Mesendoderm (in vitro differentiated cells): ENCODE results near the gene C19orf67.
A peak's percentile ranks its signal among the peaks of the same experiment; 100 is the strongest.

Experiments used
- DNase-seq: peaks from one replicate; pipeline ENCODE4 v3.0.0; 2013
- H2AK5ac ChIP-seq: 2 replicates; pipeline ENCODE4 v1.6.1; 2013; ENCODE audit warnings: low read length, inconsistent platforms
- H2BK120ac ChIP-seq: 2 replicates; pipeline ENCODE4 v1.6.1; 2013; ENCODE audit warnings: low read depth, mild to moderate bottlenecking, low read length, moderate library complexity, mixed read lengths
- H2BK15ac ChIP-seq: replicated peaks from 2 replicates; pipeline ENCODE4 v1.6.1; 2013; ENCODE audit warnings: low read depth, mild to moderate bottlenecking, moderate library complexity
- H2BK5ac ChIP-seq: 2 replicates; pipeline ENCODE4 v1.6.1; 2013; ENCODE audit warnings: low read length, inconsistent platforms
- H3K18ac ChIP-seq: 2 replicates; pipeline ENCODE4 v1.6.1; 2013; ENCODE audit warnings: mild to moderate bottlenecking, low read length, mixed read lengths
- H3K23ac ChIP-seq: one replicate; pipeline ENCODE4 v1.6.1; 2013; ENCODE audit warnings: low read length
- H3K27ac ChIP-seq: 2 replicates; pipeline ENCODE4 v1.5.1; 2013; ENCODE audit warnings: low read depth, mild to moderate bottlenecking, inconsistent platforms, low read length, moderate library complexity
- H3K27me3 ChIP-seq: 2 replicates; pipeline ENCODE4 v1.6.1; 2013; ENCODE audit warnings: low read length, control low read depth, mild to moderate bottlenecking, inconsistent platforms; ENCODE audit not compliant: insufficient read depth, poor library complexity
- H3K36me3 ChIP-seq: 2 replicates; pipeline ENCODE4 v1.6.1; 2013; ENCODE audit warnings: low read length, inconsistent platforms; ENCODE audit not compliant: control insufficient read depth, insufficient read depth
- H3K4ac ChIP-seq: one replicate; pipeline ENCODE4 v1.6.1; 2013; ENCODE audit warnings: low read depth, mild to moderate bottlenecking, low read length, moderate library complexity
- H3K4me1 ChIP-seq: 2 replicates; pipeline ENCODE4 v1.6.1; 2013; ENCODE audit warnings: low read depth, low read length, inconsistent platforms; ENCODE audit not compliant: control insufficient read depth
- H3K4me2 ChIP-seq: 2 replicates; pipeline ENCODE4 v1.6.1; 2013; ENCODE audit warnings: low read length
- H3K4me3 ChIP-seq: 2 replicates; pipeline ENCODE4 v1.5.1; 2013; ENCODE audit warnings: mild to moderate bottlenecking, low read length
- H3K56ac ChIP-seq: one replicate; pipeline ENCODE4 v1.6.1; 2013; ENCODE audit warnings: low read length
- H3K79me1 ChIP-seq: 2 replicates; pipeline ENCODE4 v1.6.1; 2013; ENCODE audit warnings: low read length, inconsistent platforms
- H3K79me2 ChIP-seq: 2 replicates; pipeline ENCODE4 v1.6.1; 2013; ENCODE audit warnings: mild to moderate bottlenecking, low read length; ENCODE audit not compliant: control insufficient read depth, insufficient read depth
- H3K9ac ChIP-seq: 2 replicates; pipeline ENCODE4 v1.6.1; 2013; ENCODE audit warnings: low read length, inconsistent platforms
- H4K5ac ChIP-seq: one replicate; pipeline ENCODE4 v1.6.1; 2013; ENCODE audit warnings: low read length
- H4K8ac ChIP-seq: one replicate; pipeline ENCODE4 v1.6.1; 2013; ENCODE audit warnings: low read depth, mild to moderate bottlenecking, control low read depth, low read length, moderate library complexity
- WGBS: extraction: QIAGEN DNeasy Blood & Tissue Kit; methylation state at CpG from one replicate; pipeline ENCODE4 v1.1.7; 2013; ENCODE audit warnings: low lambda C conversion rate, missing lambda C conversion rate; ENCODE audit not compliant: insufficient coverage; ENCODE audit errors: extremely low coverage; 5-methylcytosine and 5-hydroxymethylcytosine counted together

C19orf67 gene

GRCh38 chr19:14091081-14091812, 5.7 kb upstream of the C19orf67 start:
- no peak overlapping the region for H2AK5ac ChIP-seq
- peaks cover 8% of the 10 kb centered on the region for H3K79me1 ChIP-seq
- H3K79me2 ChIP-seq, result peaks cover 6% of the 10 kb centered on the region
- peak overlapping the region; percentile 90 for H3K56ac ChIP-seq
- peak overlapping the region; percentile 99 for H3K4me2 ChIP-seq
- H2BK120ac ChIP-seq, result peak overlapping the region; percentile 65
- no peak overlapping the region for H3K23ac ChIP-seq
- H3K36me3 ChIP-seq, result peaks cover 5% of the 10 kb centered on the region
- peak overlapping the region; percentile 72 for H3K4ac ChIP-seq
- H3K27ac ChIP-seq, result peak overlapping the region; percentile 86
- H4K5ac ChIP-seq, result no peak overlapping the region
- H3K18ac ChIP-seq, result peak overlapping the region; percentile 93
- H4K8ac ChIP-seq, result peak overlapping the region; percentile 87
- peak overlapping the region; percentile 88 for H3K9ac ChIP-seq
- WGBS, result no CpG with 5 or more reads among the region's 72 CpGs
- peaks cover 2% of the 10 kb centered on the region for H3K4me1 ChIP-seq
- H3K4me3 ChIP-seq, result peak overlapping the region; percentile 72
- H3K27me3 ChIP-seq, result no peaks in the 10 kb centered on the region
- no peak overlapping the region for H2BK5ac ChIP-seq
- H2BK15ac ChIP-seq, result no peak overlapping the region
- DNase-seq, result peak; percentile 78

DNA sequence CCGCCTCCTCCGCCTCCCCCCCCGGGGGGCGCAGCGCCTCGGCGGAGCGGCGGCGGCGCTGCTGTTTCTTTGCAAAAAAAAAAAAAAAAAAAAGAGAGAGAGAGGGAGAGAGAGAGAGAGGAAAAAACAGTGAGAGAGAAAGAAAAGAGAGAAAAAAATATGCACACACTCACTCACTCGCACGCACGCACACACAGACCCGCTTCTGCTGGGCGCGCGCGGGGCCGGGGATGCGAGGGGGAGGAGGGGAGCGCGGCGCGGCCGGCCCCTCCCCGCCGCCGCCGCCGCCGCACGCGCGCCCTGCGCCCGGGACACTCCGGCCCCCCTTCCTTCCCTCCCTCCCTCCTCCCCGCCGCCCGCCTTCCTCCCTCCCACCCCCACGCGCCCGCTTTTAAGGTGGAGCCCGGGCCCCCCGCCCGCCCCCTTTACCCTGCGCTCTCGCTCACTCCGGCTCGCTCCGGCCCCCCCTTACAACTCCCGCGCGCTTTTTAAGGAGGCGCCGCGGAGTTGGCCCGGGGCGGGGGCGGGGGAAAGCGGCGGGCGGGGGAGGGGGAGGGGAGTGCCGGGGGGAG, 5.0 kb upstream of the C19orf67 start, which contains the start of gene SAMD1:
SAMD1 (minus strand) TSS at position 243 of the 572 bp plus-strand sequence.
- peak within 1 kb of the TSS; percentile 99 for H3K4me2 ChIP-seq
- H3K56ac ChIP-seq, result peak within 1 kb of the TSS; percentile 96
- peak within 1 kb of the TSS; percentile 87 for H4K8ac ChIP-seq
- peak within 1 kb of the TSS; percentile 88 for H3K9ac ChIP-seq
- H3K27me3 ChIP-seq, result no peaks in the 10 kb centered on the region
- H2AK5ac ChIP-seq, result no peak within 1 kb of the TSS
- H3K36me3 ChIP-seq, result peaks cover 5% of the 10 kb centered on the region
- H3K23ac ChIP-seq, result peak within 1 kb of the TSS; percentile 89
- peaks cover 8% of the 10 kb centered on the region for H3K79me1 ChIP-seq
- H2BK120ac ChIP-seq, result peak within 1 kb of the TSS; percentile 65
- no peak within 1 kb of the TSS for H4K5ac ChIP-seq
- H3K4ac ChIP-seq, result peak within 1 kb of the TSS; percentile 90
- no peak within 1 kb of the TSS for H2BK5ac ChIP-seq
- H3K4me1 ChIP-seq, result peaks cover 2% of the 10 kb centered on the region
- H3K79me2 ChIP-seq, result peaks cover 6% of the 10 kb centered on the region
- H3K27ac ChIP-seq, result peak within 1 kb of the TSS; percentile 86
- no CpG with 5 or more reads among the region's 65 CpGs for WGBS
- H2BK15ac ChIP-seq, result no peak within 1 kb of the TSS
- peak within 1 kb of the TSS; percentile 76 for H3K4me3 ChIP-seq
- H3K18ac ChIP-seq, result peak within 1 kb of the TSS; percentile 93
- DNase-seq, result peak; percentile 92

DNA sequence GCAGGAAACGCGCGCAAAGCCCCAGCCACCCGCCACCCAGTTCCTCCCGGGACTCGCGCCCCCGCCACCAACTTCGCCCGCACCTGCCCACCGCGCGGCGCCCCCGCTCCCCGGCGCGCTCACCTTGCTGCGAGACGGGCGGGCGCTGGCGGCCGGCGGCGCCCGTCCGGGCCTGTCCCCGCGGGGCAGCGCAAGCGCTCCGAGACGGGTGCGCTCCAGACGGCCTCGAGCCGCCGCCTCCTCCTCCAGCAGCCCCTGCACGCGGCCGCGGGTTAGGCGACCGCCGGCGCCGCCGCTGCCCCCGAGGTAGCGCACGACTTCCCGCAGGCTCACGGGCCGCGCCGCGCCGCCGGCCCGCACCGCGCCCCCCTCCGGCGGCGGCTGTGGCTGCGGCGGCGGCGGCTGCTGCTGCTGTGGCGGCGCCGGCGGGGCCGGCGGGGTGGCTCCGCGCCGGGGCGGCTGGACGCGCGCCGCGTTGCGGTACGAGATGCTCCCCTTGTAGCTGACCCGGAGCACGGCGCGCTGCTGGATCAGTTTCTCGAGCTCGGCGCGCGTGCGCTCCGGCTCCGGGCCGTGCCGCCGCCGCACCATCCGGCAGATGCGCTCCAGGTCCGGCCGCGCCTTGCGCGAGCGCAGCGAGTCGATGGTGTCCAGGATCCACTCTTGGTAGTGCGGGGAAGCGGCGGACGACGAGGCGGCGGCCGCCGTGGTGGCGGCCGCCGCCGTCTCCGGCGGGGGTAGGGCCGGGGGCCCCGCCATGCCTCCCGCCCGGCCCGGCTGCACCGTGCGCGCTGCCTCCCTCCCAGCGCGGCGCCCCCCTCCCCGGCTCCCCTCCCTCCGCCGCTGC, 4.3 kb upstream of the C19orf67 start:
- H3K79me1 ChIP-seq, result peaks cover 8% of the 10 kb centered on the region
- H2BK15ac ChIP-seq, result no peak overlapping the region
- no peak overlapping the region for H4K8ac ChIP-seq
- WGBS, result no CpG with 5 or more reads among the region's 142 CpGs
- no peak overlapping the region for H4K5ac ChIP-seq
- no peaks in the 10 kb centered on the region for H3K27me3 ChIP-seq
- no peak overlapping the region for H2AK5ac ChIP-seq
- H2BK5ac ChIP-seq, result no peak overlapping the region
- H3K79me2 ChIP-seq, result peaks cover 6% of the 10 kb centered on the region
- H2BK120ac ChIP-seq, result no peak overlapping the region
- peak overlapping the region; percentile 79 for H3K27ac ChIP-seq
- peak overlapping the region; percentile 76 for H3K4me3 ChIP-seq
- DNase-seq, result peak; percentile 63
- peak overlapping the region; percentile 88 for H3K9ac ChIP-seq
- H3K4me2 ChIP-seq, result peak overlapping the region; percentile 88
- H3K4me1 ChIP-seq, result peaks cover 2% of the 10 kb centered on the region
- peak overlapping the region; percentile 96 for H3K56ac ChIP-seq
- H3K18ac ChIP-seq, result peak overlapping the region; percentile 89
- H3K4ac ChIP-seq, result peak overlapping the region; percentile 90
- H3K23ac ChIP-seq, result peak overlapping the region; percentile 89
- H3K36me3 ChIP-seq, result peaks cover 5% of the 10 kb centered on the region

- Histone ChIP-seq H2BK15ac (no peak overlapping the region), H3K4me2 (peak overlapping the region; percentile 88), H3K27me3 (no peaks in the 10 kb centered on the region), H3K56ac (peak overlapping the region; percentile 96), H3K23ac (no peak overlapping the region), H3K18ac (no peak overlapping the region), H3K79me2 (peaks cover 6% of the 10 kb centered on the region), H2BK5ac (no peak overlapping the region), H2AK5ac (no peak overlapping the region), H4K5ac (no peak overlapping the region), H3K9ac (peak overlapping the region; percentile 63), H2BK120ac (no peak overlapping the region), H3K4me1 (peaks cover 2% of the 10 kb centered on the region), H3K27ac (no peak overlapping the region), H3K79me1 (peaks cover 8% of the 10 kb centered on the region), H3K4ac (no peak overlapping the region), H4K8ac (no peak overlapping the region), H3K4me3 (peak overlapping the region; percentile 35), H3K36me3 (peaks cover 5% of the 10 kb centered on the region)
- DNase-seq, result peak; percentile 55
- WGBS, result no CpG with 5 or more reads among the region's 16 CpGs
These were observed 3.8 kb upstream of the C19orf67 start for GRCh38 chr19:14089412-14089661.

DNA sequence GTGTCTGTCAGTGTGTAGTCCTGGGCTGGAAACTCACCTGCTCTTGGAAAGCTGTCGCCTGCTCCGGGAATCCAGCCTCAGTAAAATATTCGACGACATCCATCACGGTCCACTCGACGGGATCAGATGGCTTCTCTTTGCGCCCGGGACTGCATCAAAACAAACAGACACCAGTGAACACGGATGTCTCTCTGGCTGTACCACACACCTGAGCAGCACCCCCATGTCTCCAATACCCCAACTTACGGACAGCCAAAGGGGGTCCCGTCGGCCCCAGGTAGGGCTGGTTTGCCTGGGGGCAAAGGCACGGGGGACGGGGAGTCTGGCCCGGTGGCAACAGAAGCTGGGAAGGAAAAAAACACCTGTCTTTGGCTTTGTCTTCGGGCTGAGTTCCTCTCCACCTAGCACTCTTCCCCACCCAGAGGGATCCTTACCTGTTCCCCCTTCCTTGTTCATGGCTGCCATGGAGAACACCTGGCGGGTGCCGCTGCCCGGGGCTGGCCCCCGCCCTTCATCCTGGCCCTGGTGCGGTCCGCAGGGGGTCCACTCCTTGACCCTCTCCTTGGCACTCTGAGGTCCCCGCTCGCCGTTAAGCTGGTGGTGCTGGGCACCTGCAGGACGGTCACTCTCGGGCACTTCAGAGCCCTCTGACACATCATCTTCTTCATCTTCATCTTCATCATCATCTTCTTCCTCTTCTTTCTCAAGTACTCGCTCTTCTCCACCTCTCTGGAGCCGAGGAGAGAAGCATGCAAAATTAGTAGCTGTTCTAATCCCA, 3.2 kb upstream of the C19orf67 start:
- Histone ChIP-seq H3K36me3 (peaks cover 5% of the 10 kb centered on the region), H3K79me1 (peaks cover 8% of the 10 kb centered on the region), H3K4me3 (peak overlapping the region; percentile 35), H2BK15ac (no peak overlapping the region), H3K18ac (no peak overlapping the region), H3K79me2 (peaks cover 6% of the 10 kb centered on the region), H3K4ac (no peak overlapping the region), H3K27me3 (no peaks in the 10 kb centered on the region), H3K27ac (no peak overlapping the region), H3K56ac (peak overlapping the region; percentile 96), H4K8ac (no peak overlapping the region), H3K4me1 (peaks cover 2% of the 10 kb centered on the region), H3K4me2 (peak overlapping the region; percentile 88), H3K9ac (peak overlapping the region; percentile 63), H4K5ac (no peak overlapping the region), H3K23ac (no peak overlapping the region), H2AK5ac (no peak overlapping the region), H2BK5ac (no peak overlapping the region), H2BK120ac (no peak overlapping the region)
- no peak for DNase-seq
- no CpG with 5 or more reads among the region's 30 CpGs for WGBS
